ENCODE measurements around the gene SECISBP2. TPM values are rescaled to one million over a fixed set of nuclear protein-coding genes. Genes with fewer than 3 reads are reported as not detected.

Gene SECISBP2
- total RNA-seq, 1 donor from 2014 or later: 103 TPM

- DNase-seq (ENCODE audit: low spot score): no peak
These were observed 64.9 kb downstream of the SECISBP2 start for GRCh38 chr9:89383030-89383720.

GRCh38 chr9:89383721-89384300 is 65.5 kb downstream of the SECISBP2 start:
- no peak for DNase-seq (ENCODE audit: low spot score)

- no peak for DNase-seq (ENCODE audit: low spot score)
These were observed 66.5 kb downstream of the SECISBP2 start for GRCh38 chr9:89384783-89385182.

- DNase-seq (ENCODE audit: low spot score): no peak
These were observed 67.9 kb downstream of the SECISBP2 start for GRCh38 chr9:89386206-89386605.

GRCh38 chr9:89386797-89387196 is 68.5 kb downstream of the SECISBP2 start:
- no peak for DNase-seq (ENCODE audit: low spot score)

GRCh38 chr9:89387197-89387849 is 69.0 kb downstream of the SECISBP2 start:
- DNase-seq (ENCODE audit: low spot score): no peak

GRCh38 chr9:89388084-89388867 is 70.0 kb downstream of the SECISBP2 start:
- peak; percentile 68 for DNase-seq (ENCODE audit: low spot score)

GRCh38 chr9:89388868-89389177 is 70.5 kb downstream of the SECISBP2 start:
- DNase-seq (ENCODE audit: low spot score): no peak

GRCh38 chr9:89390068-89390555 is 71.8 kb downstream of the SECISBP2 start:
- no peak for DNase-seq (ENCODE audit: low spot score)

- no peak for DNase-seq (ENCODE audit: low spot score)
These were observed 72.3 kb downstream of the SECISBP2 start for GRCh38 chr9:89390578-89391116.

- no peak for DNase-seq (ENCODE audit: low spot score)
These were observed 73.3 kb downstream of the SECISBP2 start for GRCh38 chr9:89391585-89391984.

GRCh38 chr9:89394412-89394811 is 76.1 kb downstream of the SECISBP2 start:
- no peak for DNase-seq (ENCODE audit: low spot score)

- DNase-seq (ENCODE audit: low spot score): no peak
These were observed 77.8 kb downstream of the SECISBP2 start for GRCh38 chr9:89395931-89396710.

- no peak for DNase-seq (ENCODE audit: low spot score)
These were observed 79.2 kb downstream of the SECISBP2 start for GRCh38 chr9:89397471-89397870.

- no peak for DNase-seq (ENCODE audit: low spot score)
These were observed 80.3 kb downstream of the SECISBP2 start for GRCh38 chr9:89398621-89399020.

- no peak for DNase-seq (ENCODE audit: low spot score)
These were observed 82.3 kb downstream of the SECISBP2 start for GRCh38 chr9:89400403-89401116.

- DNase-seq (ENCODE audit: low spot score): no peak
These were observed 84.6 kb downstream of the SECISBP2 start for GRCh38 chr9:89402695-89403427.

GRCh38 chr9:89404074-89404473 is 85.8 kb downstream of the SECISBP2 start:
- no peak for DNase-seq (ENCODE audit: low spot score)

- no peak for DNase-seq (ENCODE audit: low spot score)
These were observed 87.5 kb downstream of the SECISBP2 start for GRCh38 chr9:89405826-89406225.

- DNase-seq (ENCODE audit: low spot score): no peak
These were observed 88.8 kb downstream of the SECISBP2 start for GRCh38 chr9:89407070-89407469.
